SU-DHL-6 (cell line): ENCODE measurements around the gene CD300H.

Source experiments
- H2AFZ ChIP-seq: fragments of 200-600 bp; sonication (generic); 2 replicates; pipeline ENCODE4 v1.6.1; 2014; ENCODE audit warnings: low read depth, mild to moderate bottlenecking, moderate library complexity, mixed read lengths, antibody characterized with exemption, low read length; ENCODE audit not compliant: severe bottlenecking
- H3F3A ChIP-seq: fragments of 200-600 bp; shearing (Covaris generic); 2 replicates; pipeline ENCODE4 v1.6.0; 2016; ENCODE audit warnings: antibody characterized with exemption, mild to moderate bottlenecking; ENCODE audit not compliant: insufficient read depth
- H3K27ac ChIP-seq: fragments of 200-600 bp; sonication (generic); 2 replicates; pipeline ENCODE4 v1.5.1; 2016; ENCODE audit warnings: low read depth, mild to moderate bottlenecking, low read length, moderate library complexity, mixed read lengths
- H3K27me3 ChIP-seq: fragments of 200-600 bp; sonication (generic), shearing (Covaris generic); 2 replicates; pipeline ENCODE4 v1.6.0; 2014; ENCODE audit warnings: mild to moderate bottlenecking, low read length
- H3K36me3 ChIP-seq: fragments of 200-600 bp; sonication (generic); 2 replicates; pipeline ENCODE4 v1.6.1; 2014; ENCODE audit warnings: mild to moderate bottlenecking, low read length, mixed read lengths
- H3K4me2 ChIP-seq: fragments of 300-600, 200-600 bp; shearing (Covaris generic), sonication (generic); 2 replicates; pipeline ENCODE4 v1.6.0; 2014; ENCODE audit warnings: low read length, low read depth, mild to moderate bottlenecking; ENCODE audit not compliant: poor library complexity, severe bottlenecking
- H3K4me3 ChIP-seq: fragments of 200-600 bp; sonication (generic); 2 replicates; pipeline ENCODE4 v1.5.1; 2014; ENCODE audit warnings: antibody characterized with exemption, low read length, mild to moderate bottlenecking, mixed read lengths; ENCODE audit not compliant: insufficient read depth, poor library complexity, severe bottlenecking
- H3K79me2 ChIP-seq: fragments of 200-600 bp; sonication (generic); 2 replicates; pipeline ENCODE4 v1.6.1; 2014; ENCODE audit warnings: mild to moderate bottlenecking, low read length, moderate library complexity; ENCODE audit not compliant: insufficient read depth
- H3K9ac ChIP-seq: fragments of 200-600 bp; sonication (generic); 2 replicates; pipeline ENCODE4 v1.7.0; 2014; ENCODE audit warnings: mild to moderate bottlenecking, low read length
- H3K9me2 ChIP-seq: fragments of 200-600 bp; sonication (generic); replicated peaks from 2 replicates; pipeline ENCODE4 v1.6.1; 2014; ENCODE audit warnings: low read length; ENCODE audit not compliant: insufficient read depth
- H3K9me3 ChIP-seq: fragments of 200-600 bp; sonication (generic); 2 replicates; pipeline ENCODE4 v1.6.1; 2014; ENCODE audit warnings: low read length, mixed read lengths; ENCODE audit not compliant: insufficient read depth
- H4K20me1 ChIP-seq: fragments of 200-600 bp; sonication (generic); 2 replicates; pipeline ENCODE4 v1.6.1; 2014; ENCODE audit warnings: low read depth, mild to moderate bottlenecking, antibody characterized with exemption, low read length, moderate library complexity, mixed read lengths
- EZH2phosphoT487 ChIP-seq: fragments of 200-600 bp; sonication (generic), shearing (Covaris generic); conservative IDR thresholded peaks from 2 replicates; pipeline ENCODE4 v1.6.1; 2018; ENCODE audit warnings: mild to moderate bottlenecking, antibody characterized with exemption, low read length, moderate library complexity, mixed read lengths
- TF ChIP-seq, protein P1 (sequence below): fragments of 200-600 bp; sonication (generic); IDR thresholded peaks from one replicate; pipeline ENCODE4 v1.5.1; 2017; ENCODE audit warnings: antibody characterized with exemption, mild to moderate bottlenecking, low read length, moderate library complexity; ENCODE audit not compliant: insufficient read depth, poor library complexity, severe bottlenecking

CD300H gene

DNA sequence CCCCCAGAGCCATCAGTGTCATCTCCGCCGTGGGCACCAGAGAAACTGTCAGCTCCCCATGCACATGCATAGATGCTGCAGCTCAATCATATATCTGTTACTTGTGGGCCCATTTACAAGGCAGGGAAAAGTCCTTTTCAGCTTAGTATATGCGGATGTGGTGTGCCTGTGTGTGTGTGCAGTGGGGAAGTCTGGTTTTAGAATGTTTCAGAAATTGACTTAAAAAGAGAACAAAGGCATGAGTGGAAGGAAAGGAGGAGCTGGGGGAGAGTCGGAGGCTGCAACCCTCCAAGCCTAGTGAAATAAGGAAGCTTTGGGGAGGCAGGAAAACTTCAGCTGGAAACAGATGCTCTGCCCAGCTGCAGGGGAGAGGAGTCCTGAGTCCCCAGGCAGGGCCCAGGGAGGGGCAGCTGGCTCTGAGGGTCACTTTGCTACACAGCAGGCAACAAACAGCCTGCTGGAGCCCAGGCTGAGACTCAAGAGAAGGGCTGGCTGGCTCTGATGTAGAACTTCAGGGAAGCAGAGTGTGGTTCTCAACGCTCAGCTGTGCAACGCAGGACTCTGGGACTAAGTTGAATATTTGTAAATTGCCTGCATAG, 35.8 kb upstream of the CD300H start:
- no peak overlapping the region for H3K27ac ChIP-seq
- no peaks in the 10 kb centered on the region for H3K36me3 ChIP-seq
- H3K9me3 ChIP-seq = no peaks in the 10 kb centered on the region
- TF ChIP-seq, protein P1, sequence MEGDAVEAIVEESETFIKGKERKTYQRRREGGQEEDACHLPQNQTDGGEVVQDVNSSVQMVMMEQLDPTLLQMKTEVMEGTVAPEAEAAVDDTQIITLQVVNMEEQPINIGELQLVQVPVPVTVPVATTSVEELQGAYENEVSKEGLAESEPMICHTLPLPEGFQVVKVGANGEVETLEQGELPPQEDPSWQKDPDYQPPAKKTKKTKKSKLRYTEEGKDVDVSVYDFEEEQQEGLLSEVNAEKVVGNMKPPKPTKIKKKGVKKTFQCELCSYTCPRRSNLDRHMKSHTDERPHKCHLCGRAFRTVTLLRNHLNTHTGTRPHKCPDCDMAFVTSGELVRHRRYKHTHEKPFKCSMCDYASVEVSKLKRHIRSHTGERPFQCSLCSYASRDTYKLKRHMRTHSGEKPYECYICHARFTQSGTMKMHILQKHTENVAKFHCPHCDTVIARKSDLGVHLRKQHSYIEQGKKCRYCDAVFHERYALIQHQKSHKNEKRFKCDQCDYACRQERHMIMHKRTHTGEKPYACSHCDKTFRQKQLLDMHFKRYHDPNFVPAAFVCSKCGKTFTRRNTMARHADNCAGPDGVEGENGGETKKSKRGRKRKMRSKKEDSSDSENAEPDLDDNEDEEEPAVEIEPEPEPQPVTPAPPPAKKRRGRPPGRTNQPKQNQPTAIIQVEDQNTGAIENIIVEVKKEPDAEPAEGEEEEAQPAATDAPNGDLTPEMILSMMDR = no peak
- no peak for TF ChIP-seq EZH2phosphoT487
- no peak overlapping the region for H3K4me3 ChIP-seq
- H3F3A ChIP-seq = no peaks in the 10 kb centered on the region
- H3K9ac ChIP-seq = no peak overlapping the region
- H3K4me2 ChIP-seq = no peak overlapping the region
- no peak overlapping the region for H2AFZ ChIP-seq
- H4K20me1 ChIP-seq = no peaks in the 10 kb centered on the region
- H3K9me2 ChIP-seq = no peaks in the 10 kb centered on the region
- no peaks in the 10 kb centered on the region for H3K79me2 ChIP-seq
- no peaks in the 10 kb centered on the region for H3K27me3 ChIP-seq

DNA sequence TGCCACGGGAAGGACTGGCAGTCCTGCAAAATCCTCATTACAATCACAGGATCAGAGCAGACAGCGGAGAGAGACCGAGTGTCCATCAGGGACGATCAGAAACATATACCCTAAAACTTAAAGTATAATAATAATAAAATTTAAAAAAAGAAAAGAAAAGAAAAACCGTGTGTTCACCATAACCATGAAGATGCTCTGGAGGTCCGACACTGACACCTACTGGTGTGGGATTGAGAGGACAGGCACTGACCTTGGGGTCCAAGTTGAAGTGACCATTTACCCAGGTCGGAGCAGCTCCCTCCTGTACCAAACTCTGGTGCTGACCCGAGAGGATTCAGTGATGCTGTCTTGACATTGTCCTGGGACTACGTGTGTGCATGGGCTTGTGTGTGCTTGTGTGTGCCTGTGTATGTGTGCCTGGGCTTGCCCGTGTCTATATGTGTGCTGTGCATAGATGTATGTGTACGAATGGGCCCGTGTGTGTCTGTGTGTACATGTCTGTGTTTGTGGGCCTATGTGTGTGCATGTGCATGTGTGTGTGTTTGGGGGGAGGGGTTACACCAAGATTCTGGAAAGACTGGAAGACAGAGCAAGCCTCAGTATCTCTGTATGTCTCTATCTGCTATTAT, 34.7 kb upstream of the CD300H start:
- no peaks in the 10 kb centered on the region for H3K27me3 ChIP-seq
- H3K27ac ChIP-seq = no peak overlapping the region
- H3K79me2 ChIP-seq = no peaks in the 10 kb centered on the region
- H3K4me3 ChIP-seq = no peak overlapping the region
- no peaks in the 10 kb centered on the region for H4K20me1 ChIP-seq
- H3K9ac ChIP-seq = no peak overlapping the region
- H3K9me2 ChIP-seq = no peaks in the 10 kb centered on the region
- no peak overlapping the region for H2AFZ ChIP-seq
- H3F3A ChIP-seq = no peaks in the 10 kb centered on the region
- TF ChIP-seq EZH2phosphoT487 = no peak
- TF ChIP-seq, protein P1 = no peak
- H3K36me3 ChIP-seq = no peaks in the 10 kb centered on the region
- H3K4me2 ChIP-seq = no peak overlapping the region
- H3K9me3 ChIP-seq = no peaks in the 10 kb centered on the region

DNA sequence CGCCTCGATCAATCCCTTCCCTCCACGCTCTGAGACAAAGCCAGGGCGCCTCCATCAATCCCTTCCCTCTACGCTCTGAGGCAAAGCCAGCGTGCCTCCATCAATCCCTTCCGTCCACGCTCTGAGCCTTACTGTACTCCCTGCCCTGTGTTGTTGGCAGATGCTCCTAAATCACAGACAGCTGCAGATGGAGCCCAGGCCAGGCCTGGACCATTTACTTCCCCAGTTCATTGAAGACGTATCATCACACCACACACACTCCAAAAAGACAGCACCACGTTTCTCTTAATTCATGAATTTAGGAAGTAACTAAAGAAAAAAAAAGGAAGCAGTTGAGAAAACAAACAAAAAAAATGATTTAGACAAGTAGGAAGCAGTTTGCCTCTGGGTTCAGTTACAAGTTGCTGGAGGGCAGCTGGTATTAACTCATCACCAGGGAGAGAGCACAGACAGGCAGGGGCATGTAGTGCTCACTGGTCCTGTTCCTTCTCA, 32.2 kb upstream of the CD300H start:
- Histone ChIP-seq H3K27ac (no peak overlapping the region), H3K4me3 (no peak overlapping the region), H3K27me3 (no peaks in the 10 kb centered on the region), H3F3A (no peaks in the 10 kb centered on the region), H3K9ac (no peak overlapping the region), H4K20me1 (no peaks in the 10 kb centered on the region), H2AFZ (no peak overlapping the region), H3K79me2 (no peaks in the 10 kb centered on the region), H3K9me2 (no peaks in the 10 kb centered on the region), H3K36me3 (no peaks in the 10 kb centered on the region), H3K9me3 (no peaks in the 10 kb centered on the region), H3K4me2 (no peak overlapping the region)
- no peak for TF ChIP-seq EZH2phosphoT487

DNA sequence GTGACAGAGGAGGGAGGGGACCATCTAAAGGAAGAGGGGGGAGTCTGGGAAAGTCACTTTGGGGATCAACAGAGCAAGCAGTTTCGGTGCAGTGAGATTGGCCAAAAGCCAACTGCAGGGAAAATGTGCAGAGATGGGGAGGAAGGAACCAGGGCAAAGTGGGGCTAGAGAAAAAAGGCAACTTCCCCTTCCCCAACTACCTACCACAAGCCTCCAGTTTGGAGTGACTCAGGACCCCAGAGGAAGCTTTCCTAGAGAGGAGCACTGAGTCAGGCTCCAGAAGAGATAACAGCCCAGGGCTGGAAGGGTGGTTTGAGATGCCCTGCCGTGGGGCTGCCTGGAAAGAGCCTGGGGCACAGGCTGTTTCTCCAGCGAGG, 31.7 kb upstream of the CD300H start:
- H3K9ac ChIP-seq = no peak overlapping the region
- H4K20me1 ChIP-seq = no peaks in the 10 kb centered on the region
- H3K9me2 ChIP-seq = no peaks in the 10 kb centered on the region
- no peaks in the 10 kb centered on the region for H3K36me3 ChIP-seq
- no peak overlapping the region for H3K27ac ChIP-seq
- TF ChIP-seq, protein P1 = no peak
- no peak for TF ChIP-seq EZH2phosphoT487
- no peaks in the 10 kb centered on the region for H3K9me3 ChIP-seq
- H3K27me3 ChIP-seq = no peaks in the 10 kb centered on the region
- no peak overlapping the region for H2AFZ ChIP-seq
- no peaks in the 10 kb centered on the region for H3K79me2 ChIP-seq
- H3K4me2 ChIP-seq = no peak overlapping the region
- H3F3A ChIP-seq = no peaks in the 10 kb centered on the region
- no peak overlapping the region for H3K4me3 ChIP-seq
